GM23338 (cell line): ENCODE measurements around the gene TMEM147. TPM values are rescaled to one million over a fixed set of nuclear protein-coding genes. Genes with fewer than 3 reads are reported as not detected.
A peak's percentile ranks its signal among the peaks of the same experiment; 100 is the strongest.

Experiments used
- ATAC-seq: fragments of 200-7000 bp; cut with Tn5 transposase; 3 replicates; pipeline ENCODE4 v1.9.1; 2020
- DNase-seq: peaks from one replicate; pipeline ENCODE4 v3.0.0-alpha.2; 2015; ENCODE audit warnings: low spot score
- H2AFZ ChIP-seq: fragments of 200-600 bp; sonication (generic); 2 replicates; pipeline ENCODE4 v1.8.0; 2016; ENCODE audit warnings: antibody characterized with exemption, mild to moderate bottlenecking, moderate library complexity
- H3F3A ChIP-seq: fragments of 200-600 bp; sonication (generic); replicated peaks from 2 replicates; pipeline ENCODE4 v1.8.0; 2017; ENCODE audit warnings: antibody characterized with exemption, mixed run types, low read depth
- H3K27ac ChIP-seq: fragments of 200-600 bp; sonication (generic); 2 replicates; pipeline ENCODE4 v1.6.1; 2016; ENCODE audit warnings: low read depth
- H3K27me3 ChIP-seq: fragments of 200-600 bp; sonication (generic); 2 replicates; pipeline ENCODE4 v1.8.0; 2016; ENCODE audit warnings: mild to moderate bottlenecking, mixed run types, moderate library complexity; ENCODE audit not compliant: insufficient read depth
- H3K36me3 ChIP-seq: fragments of 200-600 bp; sonication (generic); 2 replicates; pipeline ENCODE4 v1.8.0; 2016; ENCODE audit warnings: mild to moderate bottlenecking; ENCODE audit not compliant: insufficient read depth
- H3K4me1 ChIP-seq: fragments of 200-600 bp; sonication (generic); 2 replicates; pipeline ENCODE4 v1.8.0; 2016; ENCODE audit warnings: mild to moderate bottlenecking, moderate library complexity; ENCODE audit not compliant: insufficient read depth
- H3K4me2 ChIP-seq: fragments of 200-600 bp; sonication (generic); 2 replicates; pipeline ENCODE4 v1.7.1; 2017; ENCODE audit warnings: mixed run types
- H3K4me3 ChIP-seq: fragments of 200-600 bp; sonication (generic); 2 replicates; pipeline ENCODE4 v1.6.1; 2016; ENCODE audit warnings: mixed run types
- H3K79me2 ChIP-seq: fragments of 200-600 bp; sonication (generic); replicated peaks from 2 replicates; pipeline ENCODE4 v1.8.0; 2017; ENCODE audit warnings: mild to moderate bottlenecking; ENCODE audit not compliant: insufficient read depth
- H3K9me2 ChIP-seq: fragments of 200-600 bp; sonication (generic); 2 replicates; pipeline ENCODE4 v1.8.0; 2017; ENCODE audit not compliant: insufficient read depth
- H4K20me1 ChIP-seq: fragments of 200-600 bp; sonication (generic); replicated peaks from 2 replicates; pipeline ENCODE4 v1.8.0; 2017; ENCODE audit warnings: mild to moderate bottlenecking; ENCODE audit not compliant: insufficient read depth
- H3K27ac Mint-ChIP-seq: 2 replicates; pipeline ENCODE4 v1.8.0; 2020; ENCODE audit warnings: inconsistent platforms, mild to moderate bottlenecking, moderate library complexity, mixed read lengths
- H3K27me3 Mint-ChIP-seq: 3 replicates; pipeline ENCODE4 v1.8.0; 2022; ENCODE audit warnings: low read depth, mild to moderate bottlenecking, moderate library complexity, mixed read lengths, inconsistent platforms; ENCODE audit not compliant: insufficient read depth, poor library complexity
- H3K36me3 Mint-ChIP-seq: 3 replicates; pipeline ENCODE4 v1.8.0; 2021; ENCODE audit warnings: low read depth, mild to moderate bottlenecking, inconsistent platforms, moderate library complexity, mixed read lengths
- H3K4me1 Mint-ChIP-seq: 3 replicates; pipeline ENCODE4 v1.8.0; 2020; ENCODE audit warnings: mild to moderate bottlenecking, inconsistent platforms, mixed read lengths
- H3K4me3 Mint-ChIP-seq: 3 replicates; pipeline ENCODE4 v1.8.0; 2021; ENCODE audit warnings: moderate library complexity, mild to moderate bottlenecking, inconsistent platforms, mixed read lengths
- H3K9me3 Mint-ChIP-seq: 3 replicates; pipeline ENCODE4 v1.8.0; 2020; ENCODE audit warnings: moderate library complexity, mild to moderate bottlenecking, inconsistent platforms, mixed read lengths
- CREB1 ChIP-seq: fragments of 250-450 bp; sonication (Bioruptor Pico); IDR thresholded peaks from 2 replicates; pipeline ENCODE4 v1.5.0; 2020; ENCODE audit warnings: low read depth, mild to moderate bottlenecking, moderate library complexity
- EZH2 ChIP-seq: fragments of 200-600 bp; sonication (generic); IDR thresholded peaks from one replicate; pipeline ENCODE4 v1.8.0; 2017; ENCODE audit warnings: antibody characterized with exemption, mild to moderate bottlenecking, low read depth; ENCODE audit not compliant: unreplicated experiment
- EZH2phosphoT487 ChIP-seq: fragments of 200-600 bp; sonication (generic); IDR thresholded peaks from one replicate; pipeline ENCODE4 v1.8.1; 2018; ENCODE audit warnings: antibody characterized with exemption; ENCODE audit not compliant: unreplicated experiment
- JUNB ChIP-seq: IDR thresholded peaks from one replicate; pipeline ENCODE4 v1.6.1; 2016; ENCODE audit warnings: antibody characterized with exemption; ENCODE audit not compliant: unreplicated experiment
- NANOG ChIP-seq: IDR thresholded peaks from 2 replicates; pipeline ENCODE4 v1.6.1; 2016; ENCODE audit warnings: antibody characterized with exemption, borderline replicate concordance
- POLR2AphosphoS5 ChIP-seq: IDR thresholded peaks from 2 replicates; pipeline ENCODE4 v1.6.1; 2016; ENCODE audit warnings: antibody characterized with exemption, low read depth
- STAT1 ChIP-seq: IDR thresholded peaks from one replicate; pipeline ENCODE4 v1.6.1; 2016; ENCODE audit warnings: antibody characterized with exemption; ENCODE audit not compliant: unreplicated experiment
- ZNF114 ChIP-seq: fragments of 250-450 bp; sonication (Bioruptor Pico); IDR thresholded peaks from 2 replicates; pipeline ENCODE4 v1.5.0; 2020; ENCODE audit warnings: mild to moderate bottlenecking, moderate library complexity
- ZNF331 ChIP-seq: fragments of 250-450 bp; sonication (Bioruptor Pico); IDR thresholded peaks from 2 replicates; pipeline ENCODE4 v1.5.0; 2020; ENCODE audit warnings: low read depth, mild to moderate bottlenecking, moderate library complexity
- polyA plus RNA-seq: library from polyadenylated mRNA; unstranded; fragments of >200 nt; fragmentation: Nextera tagmentation; extraction: Ambion mirVana; gene quantifications from 2 replicates; pipeline ENCODE4 v1.2.1, GENCODE V29; 2016
- total RNA-seq: library from RNA; depleted of rRNA; stranded (reverse); fragments of >200 nt; shearing (Covaris generic); gene quantifications from 2 replicates; pipeline ENCODE4 v1.2.3, GENCODE V29; 2014
- TF ChIP-seq, protein P1 (sequence below), 2 experiments: fragments of 200-600 bp in 1 of 2; sonication (generic) in 1 of 2; conservative IDR thresholded peaks; 2 replicates each; pipeline versions ENCODE4 v1.5.1 to v1.6.1; 2016 to 2017; ENCODE audit warnings: antibody characterized with exemption in 2 of 2, low read depth in 2 of 2, mild to moderate bottlenecking in 2 of 2, moderate library complexity in 1 of 2
- TF ChIP-seq, protein P2 (sequence below): IDR thresholded peaks from 2 replicates; pipeline ENCODE4 v1.6.1; 2016; ENCODE audit warnings: antibody characterized with exemption
- TF ChIP-seq, protein P3 (sequence below): IDR thresholded peaks from one replicate; pipeline ENCODE4 v1.6.1; 2018; ENCODE audit warnings: antibody characterized with exemption; ENCODE audit not compliant: unreplicated experiment
- TF ChIP-seq, protein P4 (sequence below): fragments of 250-450 bp; sonication (Bioruptor Pico); IDR thresholded peaks from 2 replicates; pipeline ENCODE4 v1.5.0; 2020; ENCODE audit warnings: mild to moderate bottlenecking, moderate library complexity

Gene TMEM147
- total and polyA plus RNA-seq, 2 experiments from 2014 or later, result 164 to 272 TPM

DNA sequence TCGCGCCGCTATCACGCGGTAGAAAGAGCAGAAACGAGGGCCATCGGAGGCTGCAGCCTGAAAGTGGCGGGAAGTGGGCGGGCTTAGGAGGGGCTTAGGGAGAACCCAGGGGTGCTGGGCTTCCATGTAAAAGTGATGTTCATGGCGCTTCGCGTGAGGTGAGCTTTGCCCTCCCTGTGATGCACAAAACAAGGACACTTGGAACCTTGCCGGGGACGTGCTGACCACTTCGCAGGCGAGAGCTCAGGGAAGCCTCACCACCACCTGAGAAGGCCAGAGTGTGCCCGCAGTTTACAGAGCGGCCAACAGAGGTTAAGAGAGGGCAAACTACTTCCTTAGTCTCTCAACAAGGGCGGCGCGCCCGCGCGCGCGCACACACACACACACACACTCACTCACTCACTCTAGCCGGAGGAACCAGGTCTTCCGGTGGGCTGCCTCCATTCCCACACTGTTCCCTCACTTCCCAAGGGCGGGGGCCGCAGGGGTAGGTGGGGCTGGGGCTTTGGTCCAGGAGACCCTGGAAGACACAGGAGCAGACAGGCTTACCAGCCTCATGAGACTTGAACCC, 11.5 kb upstream of the TMEM147 start:
- Mint-ChIP-seq H3K9me3 (no peaks in the 10 kb centered on the region), H3K36me3 (no peaks in the 10 kb centered on the region; the same call in 2 of the 3 replicates), H3K27ac (no peak overlapping the region; the same call in 1 of the 2 replicates), H3K4me1 (peaks cover 24% of the 10 kb centered on the region), H3K4me3 (peak overlapping the region; percentile 71; the same call in 2 of the 3 replicates), H3K27me3 (peaks cover 34% of the 10 kb centered on the region)
- peaks cover 6% of the 10 kb centered on the region; the same call in 1 of the 2 replicates for H3F3A ChIP-seq
- no peak overlapping the region for H3K27ac ChIP-seq
- H3K79me2 ChIP-seq, result no peaks in the 10 kb centered on the region
- TF ChIP-seq, protein P1, sequence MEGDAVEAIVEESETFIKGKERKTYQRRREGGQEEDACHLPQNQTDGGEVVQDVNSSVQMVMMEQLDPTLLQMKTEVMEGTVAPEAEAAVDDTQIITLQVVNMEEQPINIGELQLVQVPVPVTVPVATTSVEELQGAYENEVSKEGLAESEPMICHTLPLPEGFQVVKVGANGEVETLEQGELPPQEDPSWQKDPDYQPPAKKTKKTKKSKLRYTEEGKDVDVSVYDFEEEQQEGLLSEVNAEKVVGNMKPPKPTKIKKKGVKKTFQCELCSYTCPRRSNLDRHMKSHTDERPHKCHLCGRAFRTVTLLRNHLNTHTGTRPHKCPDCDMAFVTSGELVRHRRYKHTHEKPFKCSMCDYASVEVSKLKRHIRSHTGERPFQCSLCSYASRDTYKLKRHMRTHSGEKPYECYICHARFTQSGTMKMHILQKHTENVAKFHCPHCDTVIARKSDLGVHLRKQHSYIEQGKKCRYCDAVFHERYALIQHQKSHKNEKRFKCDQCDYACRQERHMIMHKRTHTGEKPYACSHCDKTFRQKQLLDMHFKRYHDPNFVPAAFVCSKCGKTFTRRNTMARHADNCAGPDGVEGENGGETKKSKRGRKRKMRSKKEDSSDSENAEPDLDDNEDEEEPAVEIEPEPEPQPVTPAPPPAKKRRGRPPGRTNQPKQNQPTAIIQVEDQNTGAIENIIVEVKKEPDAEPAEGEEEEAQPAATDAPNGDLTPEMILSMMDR (conservative IDR thresholded peaks at IDR 0.05; ENCODE audit: low read depth in 2 of 2), result no peak
- TF ChIP-seq POLR2AphosphoS5 (no peak; the same call in 1 of the 2 replicates), EZH2 (no peak), JUNB (no peak), EZH2phosphoT487 (no peak), NANOG (no peak), STAT1 (no peak), CREB1 (CRISPR knock-in tag) (no peak), ZNF114 (CRISPR knock-in tag) (no peak), ZNF331 (CRISPR knock-in tag) (no peak)
- TF ChIP-seq, protein P2, sequence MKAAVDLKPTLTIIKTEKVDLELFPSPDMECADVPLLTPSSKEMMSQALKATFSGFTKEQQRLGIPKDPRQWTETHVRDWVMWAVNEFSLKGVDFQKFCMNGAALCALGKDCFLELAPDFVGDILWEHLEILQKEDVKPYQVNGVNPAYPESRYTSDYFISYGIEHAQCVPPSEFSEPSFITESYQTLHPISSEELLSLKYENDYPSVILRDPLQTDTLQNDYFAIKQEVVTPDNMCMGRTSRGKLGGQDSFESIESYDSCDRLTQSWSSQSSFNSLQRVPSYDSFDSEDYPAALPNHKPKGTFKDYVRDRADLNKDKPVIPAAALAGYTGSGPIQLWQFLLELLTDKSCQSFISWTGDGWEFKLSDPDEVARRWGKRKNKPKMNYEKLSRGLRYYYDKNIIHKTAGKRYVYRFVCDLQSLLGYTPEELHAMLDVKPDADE, result no peak
- TF ChIP-seq, protein P3, sequence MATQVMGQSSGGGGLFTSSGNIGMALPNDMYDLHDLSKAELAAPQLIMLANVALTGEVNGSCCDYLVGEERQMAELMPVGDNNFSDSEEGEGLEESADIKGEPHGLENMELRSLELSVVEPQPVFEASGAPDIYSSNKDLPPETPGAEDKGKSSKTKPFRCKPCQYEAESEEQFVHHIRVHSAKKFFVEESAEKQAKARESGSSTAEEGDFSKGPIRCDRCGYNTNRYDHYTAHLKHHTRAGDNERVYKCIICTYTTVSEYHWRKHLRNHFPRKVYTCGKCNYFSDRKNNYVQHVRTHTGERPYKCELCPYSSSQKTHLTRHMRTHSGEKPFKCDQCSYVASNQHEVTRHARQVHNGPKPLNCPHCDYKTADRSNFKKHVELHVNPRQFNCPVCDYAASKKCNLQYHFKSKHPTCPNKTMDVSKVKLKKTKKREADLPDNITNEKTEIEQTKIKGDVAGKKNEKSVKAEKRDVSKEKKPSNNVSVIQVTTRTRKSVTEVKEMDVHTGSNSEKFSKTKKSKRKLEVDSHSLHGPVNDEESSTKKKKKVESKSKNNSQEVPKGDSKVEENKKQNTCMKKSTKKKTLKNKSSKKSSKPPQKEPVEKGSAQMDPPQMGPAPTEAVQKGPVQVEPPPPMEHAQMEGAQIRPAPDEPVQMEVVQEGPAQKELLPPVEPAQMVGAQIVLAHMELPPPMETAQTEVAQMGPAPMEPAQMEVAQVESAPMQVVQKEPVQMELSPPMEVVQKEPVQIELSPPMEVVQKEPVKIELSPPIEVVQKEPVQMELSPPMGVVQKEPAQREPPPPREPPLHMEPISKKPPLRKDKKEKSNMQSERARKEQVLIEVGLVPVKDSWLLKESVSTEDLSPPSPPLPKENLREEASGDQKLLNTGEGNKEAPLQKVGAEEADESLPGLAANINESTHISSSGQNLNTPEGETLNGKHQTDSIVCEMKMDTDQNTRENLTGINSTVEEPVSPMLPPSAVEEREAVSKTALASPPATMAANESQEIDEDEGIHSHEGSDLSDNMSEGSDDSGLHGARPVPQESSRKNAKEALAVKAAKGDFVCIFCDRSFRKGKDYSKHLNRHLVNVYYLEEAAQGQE, result no peak
- TF ChIP-seq, protein P4, sequence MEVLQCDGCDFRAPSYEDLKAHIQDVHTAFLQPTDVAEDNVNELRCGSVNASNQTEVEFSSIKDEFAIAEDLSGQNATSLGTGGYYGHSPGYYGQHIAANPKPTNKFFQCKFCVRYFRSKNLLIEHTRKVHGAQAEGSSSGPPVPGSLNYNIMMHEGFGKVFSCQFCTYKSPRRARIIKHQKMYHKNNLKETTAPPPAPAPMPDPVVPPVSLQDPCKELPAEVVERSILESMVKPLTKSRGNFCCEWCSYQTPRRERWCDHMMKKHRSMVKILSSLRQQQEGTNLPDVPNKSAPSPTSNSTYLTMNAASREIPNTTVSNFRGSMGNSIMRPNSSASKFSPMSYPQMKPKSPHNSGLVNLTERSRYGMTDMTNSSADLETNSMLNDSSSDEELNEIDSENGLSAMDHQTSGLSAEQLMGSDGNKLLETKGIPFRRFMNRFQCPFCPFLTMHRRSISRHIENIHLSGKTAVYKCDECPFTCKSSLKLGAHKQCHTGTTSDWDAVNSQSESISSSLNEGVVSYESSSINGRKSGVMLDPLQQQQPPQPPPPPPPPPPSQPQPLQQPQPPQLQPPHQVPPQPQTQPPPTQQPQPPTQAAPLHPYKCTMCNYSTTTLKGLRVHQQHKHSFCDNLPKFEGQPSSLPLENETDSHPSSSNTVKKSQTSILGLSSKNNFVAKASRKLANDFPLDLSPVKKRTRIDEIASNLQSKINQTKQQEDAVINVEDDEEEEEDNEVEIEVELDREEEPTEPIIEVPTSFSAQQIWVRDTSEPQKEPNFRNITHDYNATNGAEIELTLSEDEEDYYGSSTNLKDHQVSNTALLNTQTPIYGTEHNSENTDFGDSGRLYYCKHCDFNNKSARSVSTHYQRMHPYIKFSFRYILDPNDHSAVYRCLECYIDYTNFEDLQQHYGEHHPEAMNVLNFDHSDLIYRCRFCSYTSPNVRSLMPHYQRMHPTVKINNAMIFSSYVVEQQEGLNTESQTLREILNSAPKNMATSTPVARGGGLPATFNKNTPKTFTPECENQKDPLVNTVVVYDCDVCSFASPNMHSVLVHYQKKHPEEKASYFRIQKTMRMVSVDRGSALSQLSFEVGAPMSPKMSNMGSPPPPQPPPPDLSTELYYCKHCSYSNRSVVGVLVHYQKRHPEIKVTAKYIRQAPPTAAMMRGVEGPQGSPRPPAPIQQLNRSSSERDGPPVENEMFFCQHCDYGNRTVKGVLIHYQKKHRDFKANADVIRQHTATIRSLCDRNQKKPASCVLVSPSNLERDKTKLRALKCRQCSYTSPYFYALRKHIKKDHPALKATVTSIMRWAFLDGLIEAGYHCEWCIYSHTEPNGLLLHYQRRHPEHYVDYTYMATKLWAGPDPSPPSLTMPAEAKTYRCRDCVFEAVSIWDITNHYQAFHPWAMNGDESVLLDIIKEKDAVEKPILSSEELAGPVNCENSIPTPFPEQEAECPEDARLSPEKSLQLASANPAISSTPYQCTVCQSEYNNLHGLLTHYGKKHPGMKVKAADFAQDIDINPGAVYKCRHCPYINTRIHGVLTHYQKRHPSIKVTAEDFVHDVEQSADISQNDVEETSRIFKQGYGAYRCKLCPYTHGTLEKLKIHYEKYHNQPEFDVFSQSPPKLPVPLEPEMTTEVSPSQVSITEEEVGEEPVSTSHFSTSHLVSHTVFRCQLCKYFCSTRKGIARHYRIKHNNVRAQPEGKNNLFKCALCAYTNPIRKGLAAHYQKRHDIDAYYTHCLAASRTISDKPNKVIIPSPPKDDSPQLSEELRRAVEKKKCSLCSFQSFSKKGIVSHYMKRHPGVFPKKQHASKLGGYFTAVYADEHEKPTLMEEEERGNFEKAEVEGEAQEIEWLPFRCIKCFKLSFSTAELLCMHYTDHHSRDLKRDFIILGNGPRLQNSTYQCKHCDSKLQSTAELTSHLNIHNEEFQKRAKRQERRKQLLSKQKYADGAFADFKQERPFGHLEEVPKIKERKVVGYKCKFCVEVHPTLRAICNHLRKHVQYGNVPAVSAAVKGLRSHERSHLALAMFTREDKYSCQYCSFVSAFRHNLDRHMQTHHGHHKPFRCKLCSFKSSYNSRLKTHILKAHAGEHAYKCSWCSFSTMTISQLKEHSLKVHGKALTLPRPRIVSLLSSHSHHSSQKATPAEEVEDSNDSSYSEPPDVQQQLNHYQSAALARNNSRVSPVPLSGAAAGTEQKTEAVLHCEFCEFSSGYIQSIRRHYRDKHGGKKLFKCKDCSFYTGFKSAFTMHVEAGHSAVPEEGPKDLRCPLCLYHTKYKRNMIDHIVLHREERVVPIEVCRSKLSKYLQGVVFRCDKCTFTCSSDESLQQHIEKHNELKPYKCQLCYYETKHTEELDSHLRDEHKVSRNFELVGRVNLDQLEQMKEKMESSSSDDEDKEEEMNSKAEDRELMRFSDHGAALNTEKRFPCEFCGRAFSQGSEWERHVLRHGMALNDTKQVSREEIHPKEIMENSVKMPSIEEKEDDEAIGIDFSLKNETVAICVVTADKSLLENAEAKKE (CRISPR knock-in tag), result no peak
- peak; percentile 82 for DNase-seq
- H3K4me3 ChIP-seq, result peak overlapping the region; percentile 68
- H3K27me3 ChIP-seq, result peaks cover 31% of the 10 kb centered on the region
- peak overlapping the region; percentile 95 for H2AFZ ChIP-seq
- ATAC-seq, result peak; percentile 82
- H3K36me3 ChIP-seq, result no peaks in the 10 kb centered on the region
- peaks cover 16% of the 10 kb centered on the region; the same call in 1 of the 2 replicates for H3K4me1 ChIP-seq
- H4K20me1 ChIP-seq, result no peaks in the 10 kb centered on the region; the same call in 1 of the 2 replicates
- peak overlapping the region; percentile 83 for H3K4me2 ChIP-seq
- no peaks in the 10 kb centered on the region for H3K9me2 ChIP-seq
